ENCODE data around the gene HIF1AN. TPM values are rescaled to one million over a fixed set of nuclear protein-coding genes. Genes with fewer than 3 reads are reported as not detected.

HIF1AN gene
- total and polyA plus RNA-seq, 2 of the 8 experiments (the other 6 are each of a cell fraction or from before 2014, with no cell fraction given), result 10.9 to 62.8 TPM

DNA sequence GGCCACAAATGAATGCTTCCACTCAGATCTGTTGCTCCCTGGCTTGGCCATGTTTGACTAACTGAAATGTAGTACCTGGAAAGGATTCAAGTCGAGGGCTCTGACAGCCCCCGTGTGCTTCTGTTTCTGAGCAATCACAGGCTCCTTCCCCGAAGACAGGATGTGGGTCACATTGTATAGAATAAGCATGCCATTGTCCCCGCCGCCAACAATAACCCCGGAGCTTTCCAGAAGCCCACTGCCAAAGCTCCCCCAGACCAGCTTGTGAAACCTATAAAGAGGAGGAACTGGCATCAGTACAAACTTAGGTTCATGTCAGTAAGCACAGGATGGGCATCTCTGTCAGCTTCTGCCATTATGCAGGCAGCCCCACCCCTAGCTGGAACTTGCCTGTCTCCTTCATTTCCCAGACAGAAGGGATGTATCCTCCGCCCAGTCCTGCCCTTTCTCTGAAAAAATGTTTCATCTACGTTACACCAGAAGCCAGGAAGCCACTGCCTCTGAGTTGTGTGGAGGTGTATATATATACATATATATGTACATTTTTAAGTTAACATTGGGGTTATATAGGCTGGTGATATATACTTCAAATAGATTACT lies 26.4 kb upstream of the HIF1AN start (continued):
- TF ChIP-seq, protein P1, sequence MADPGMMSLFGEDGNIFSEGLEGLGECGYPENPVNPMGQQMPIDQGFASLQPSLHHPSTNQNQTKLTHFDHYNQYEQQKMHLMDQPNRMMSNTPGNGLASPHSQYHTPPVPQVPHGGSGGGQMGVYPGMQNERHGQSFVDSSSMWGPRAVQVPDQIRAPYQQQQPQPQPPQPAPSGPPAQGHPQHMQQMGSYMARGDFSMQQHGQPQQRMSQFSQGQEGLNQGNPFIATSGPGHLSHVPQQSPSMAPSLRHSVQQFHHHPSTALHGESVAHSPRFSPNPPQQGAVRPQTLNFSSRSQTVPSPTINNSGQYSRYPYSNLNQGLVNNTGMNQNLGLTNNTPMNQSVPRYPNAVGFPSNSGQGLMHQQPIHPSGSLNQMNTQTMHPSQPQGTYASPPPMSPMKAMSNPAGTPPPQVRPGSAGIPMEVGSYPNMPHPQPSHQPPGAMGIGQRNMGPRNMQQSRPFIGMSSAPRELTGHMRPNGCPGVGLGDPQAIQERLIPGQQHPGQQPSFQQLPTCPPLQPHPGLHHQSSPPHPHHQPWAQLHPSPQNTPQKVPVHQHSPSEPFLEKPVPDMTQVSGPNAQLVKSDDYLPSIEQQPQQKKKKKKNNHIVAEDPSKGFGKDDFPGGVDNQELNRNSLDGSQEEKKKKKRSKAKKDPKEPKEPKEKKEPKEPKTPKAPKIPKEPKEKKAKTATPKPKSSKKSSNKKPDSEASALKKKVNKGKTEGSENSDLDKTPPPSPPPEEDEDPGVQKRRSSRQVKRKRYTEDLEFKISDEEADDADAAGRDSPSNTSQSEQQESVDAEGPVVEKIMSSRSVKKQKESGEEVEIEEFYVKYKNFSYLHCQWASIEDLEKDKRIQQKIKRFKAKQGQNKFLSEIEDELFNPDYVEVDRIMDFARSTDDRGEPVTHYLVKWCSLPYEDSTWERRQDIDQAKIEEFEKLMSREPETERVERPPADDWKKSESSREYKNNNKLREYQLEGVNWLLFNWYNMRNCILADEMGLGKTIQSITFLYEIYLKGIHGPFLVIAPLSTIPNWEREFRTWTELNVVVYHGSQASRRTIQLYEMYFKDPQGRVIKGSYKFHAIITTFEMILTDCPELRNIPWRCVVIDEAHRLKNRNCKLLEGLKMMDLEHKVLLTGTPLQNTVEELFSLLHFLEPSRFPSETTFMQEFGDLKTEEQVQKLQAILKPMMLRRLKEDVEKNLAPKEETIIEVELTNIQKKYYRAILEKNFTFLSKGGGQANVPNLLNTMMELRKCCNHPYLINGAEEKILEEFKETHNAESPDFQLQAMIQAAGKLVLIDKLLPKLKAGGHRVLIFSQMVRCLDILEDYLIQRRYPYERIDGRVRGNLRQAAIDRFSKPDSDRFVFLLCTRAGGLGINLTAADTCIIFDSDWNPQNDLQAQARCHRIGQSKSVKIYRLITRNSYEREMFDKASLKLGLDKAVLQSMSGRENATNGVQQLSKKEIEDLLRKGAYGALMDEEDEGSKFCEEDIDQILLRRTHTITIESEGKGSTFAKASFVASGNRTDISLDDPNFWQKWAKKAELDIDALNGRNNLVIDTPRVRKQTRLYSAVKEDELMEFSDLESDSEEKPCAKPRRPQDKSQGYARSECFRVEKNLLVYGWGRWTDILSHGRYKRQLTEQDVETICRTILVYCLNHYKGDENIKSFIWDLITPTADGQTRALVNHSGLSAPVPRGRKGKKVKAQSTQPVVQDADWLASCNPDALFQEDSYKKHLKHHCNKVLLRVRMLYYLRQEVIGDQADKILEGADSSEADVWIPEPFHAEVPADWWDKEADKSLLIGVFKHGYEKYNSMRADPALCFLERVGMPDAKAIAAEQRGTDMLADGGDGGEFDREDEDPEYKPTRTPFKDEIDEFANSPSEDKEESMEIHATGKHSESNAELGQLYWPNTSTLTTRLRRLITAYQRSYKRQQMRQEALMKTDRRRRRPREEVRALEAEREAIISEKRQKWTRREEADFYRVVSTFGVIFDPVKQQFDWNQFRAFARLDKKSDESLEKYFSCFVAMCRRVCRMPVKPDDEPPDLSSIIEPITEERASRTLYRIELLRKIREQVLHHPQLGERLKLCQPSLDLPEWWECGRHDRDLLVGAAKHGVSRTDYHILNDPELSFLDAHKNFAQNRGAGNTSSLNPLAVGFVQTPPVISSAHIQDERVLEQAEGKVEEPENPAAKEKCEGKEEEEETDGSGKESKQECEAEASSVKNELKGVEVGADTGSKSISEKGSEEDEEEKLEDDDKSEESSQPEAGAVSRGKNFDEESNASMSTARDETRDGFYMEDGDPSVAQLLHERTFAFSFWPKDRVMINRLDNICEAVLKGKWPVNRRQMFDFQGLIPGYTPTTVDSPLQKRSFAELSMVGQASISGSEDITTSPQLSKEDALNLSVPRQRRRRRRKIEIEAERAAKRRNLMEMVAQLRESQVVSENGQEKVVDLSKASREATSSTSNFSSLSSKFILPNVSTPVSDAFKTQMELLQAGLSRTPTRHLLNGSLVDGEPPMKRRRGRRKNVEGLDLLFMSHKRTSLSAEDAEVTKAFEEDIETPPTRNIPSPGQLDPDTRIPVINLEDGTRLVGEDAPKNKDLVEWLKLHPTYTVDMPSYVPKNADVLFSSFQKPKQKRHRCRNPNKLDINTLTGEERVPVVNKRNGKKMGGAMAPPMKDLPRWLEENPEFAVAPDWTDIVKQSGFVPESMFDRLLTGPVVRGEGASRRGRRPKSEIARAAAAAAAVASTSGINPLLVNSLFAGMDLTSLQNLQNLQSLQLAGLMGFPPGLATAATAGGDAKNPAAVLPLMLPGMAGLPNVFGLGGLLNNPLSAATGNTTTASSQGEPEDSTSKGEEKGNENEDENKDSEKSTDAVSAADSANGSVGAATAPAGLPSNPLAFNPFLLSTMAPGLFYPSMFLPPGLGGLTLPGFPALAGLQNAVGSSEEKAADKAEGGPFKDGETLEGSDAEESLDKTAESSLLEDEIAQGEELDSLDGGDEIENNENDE (IDR thresholded peaks at IDR 0.05; ENCODE audit: insufficient replicate concordance, low read length), result no peak
- TF ChIP-seq CEBPB (IDR thresholded peaks at IDR 0.05; ENCODE audit: low read depth, low read length) (no peak), RBBP5 (IDR thresholded peaks at IDR 0.05; ENCODE audit: borderline replicate concordance, low read depth, low read length) (no peak), CHD2 (IDR thresholded peaks at IDR 0.05; ENCODE audit: low read length) (no peak), FOSL1 (IDR thresholded peaks at IDR 0.05; ENCODE audit: insufficient read depth, low read depth, low read length) (no peak), EGR1 (IDR thresholded peaks at IDR 0.05; ENCODE audit: borderline replicate concordance, low read depth, low read length) (no peak), RNF2 (IDR thresholded peaks at IDR 0.05; ENCODE audit: borderline replicate concordance, low read depth, low read length, missing control alignments, poor library complexity, severe bottlenecking) (no peak)
- TF ChIP-seq, protein P2, sequence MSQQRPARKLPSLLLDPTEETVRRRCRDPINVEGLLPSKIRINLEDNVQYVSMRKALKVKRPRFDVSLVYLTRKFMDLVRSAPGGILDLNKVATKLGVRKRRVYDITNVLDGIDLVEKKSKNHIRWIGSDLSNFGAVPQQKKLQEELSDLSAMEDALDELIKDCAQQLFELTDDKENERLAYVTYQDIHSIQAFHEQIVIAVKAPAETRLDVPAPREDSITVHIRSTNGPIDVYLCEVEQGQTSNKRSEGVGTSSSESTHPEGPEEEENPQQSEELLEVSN (IDR thresholded peaks at IDR 0.05), result no peak

Measured in H1 (cell line).